Stimulated activated CD4-positive, alpha-beta T cell treated with anti-CD3 and anti-CD28 coated beads, Interleukin-12 subunit alpha, Interleukin-12 subunit beta, amount 100 ng/mL, for 4 hours (primary cell): ENCODE measurements around the gene CRYBG2.
A peak's percentile ranks its signal among the peaks of the same experiment; 100 is the strongest.

Source experiments
- DNase-seq: peaks from one replicate; pipeline ENCODE4 v3.0.0-alpha.2; 2020

Gene CRYBG2

DNA sequence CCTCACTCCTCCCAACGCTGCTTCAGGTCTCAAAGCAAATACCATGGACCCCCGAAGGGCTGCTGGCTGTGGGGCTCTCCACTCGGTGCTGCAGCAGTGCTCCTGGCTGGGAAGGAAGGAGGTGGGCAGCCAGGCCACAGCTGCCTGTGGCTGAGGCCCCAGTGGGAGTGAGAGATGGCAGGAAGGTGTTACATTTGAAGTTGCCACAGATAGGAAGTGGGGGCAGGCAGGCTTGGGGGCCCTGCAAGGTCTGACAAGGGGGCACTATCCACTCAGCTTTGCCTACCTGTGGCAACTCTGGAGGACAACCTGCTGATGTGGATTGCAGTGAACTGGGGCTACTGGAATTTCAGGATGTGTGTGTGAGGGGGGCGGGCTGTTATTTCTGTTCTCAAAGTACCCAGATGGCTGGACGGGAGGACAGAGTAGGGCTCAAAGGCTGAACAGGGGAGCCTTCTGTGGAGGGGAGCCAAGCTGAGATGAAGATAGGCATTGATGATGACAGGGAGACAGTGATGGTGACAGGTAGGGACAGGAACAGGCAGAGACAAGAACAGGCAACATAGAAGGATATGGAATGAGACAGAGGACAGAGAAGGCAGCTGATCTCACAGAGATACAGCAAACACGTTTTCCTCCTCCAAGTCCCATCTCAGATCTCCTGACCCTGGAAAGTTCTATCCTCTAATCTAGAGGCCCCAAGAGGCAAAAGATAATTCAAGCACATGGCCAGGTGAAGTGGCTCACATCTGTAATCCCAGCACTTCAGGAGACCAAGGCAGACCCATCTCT is 16.9 kb upstream of the CRYBG2 start:
- no peak for DNase-seq

DNA sequence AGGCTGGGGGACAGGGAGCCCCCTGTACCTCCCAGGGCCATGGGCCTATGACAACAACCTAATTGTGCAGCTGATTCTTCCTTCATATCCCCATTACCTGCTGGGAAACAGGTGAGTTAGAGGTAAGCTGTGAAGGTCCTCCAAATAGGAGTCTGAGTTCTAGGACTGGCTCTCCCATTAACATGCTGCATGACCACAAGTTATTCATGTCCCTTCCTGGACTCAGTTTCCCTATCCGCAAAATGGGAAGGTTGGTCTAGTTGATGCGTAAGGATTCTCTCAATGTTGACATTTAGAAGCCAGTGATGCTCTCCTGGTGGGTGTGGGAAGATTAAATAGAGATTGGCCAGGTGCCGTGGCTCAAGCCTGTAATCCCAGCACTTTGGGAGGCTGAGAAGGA is 14.6 kb upstream of the CRYBG2 start:
- no peak for DNase-seq

DNA sequence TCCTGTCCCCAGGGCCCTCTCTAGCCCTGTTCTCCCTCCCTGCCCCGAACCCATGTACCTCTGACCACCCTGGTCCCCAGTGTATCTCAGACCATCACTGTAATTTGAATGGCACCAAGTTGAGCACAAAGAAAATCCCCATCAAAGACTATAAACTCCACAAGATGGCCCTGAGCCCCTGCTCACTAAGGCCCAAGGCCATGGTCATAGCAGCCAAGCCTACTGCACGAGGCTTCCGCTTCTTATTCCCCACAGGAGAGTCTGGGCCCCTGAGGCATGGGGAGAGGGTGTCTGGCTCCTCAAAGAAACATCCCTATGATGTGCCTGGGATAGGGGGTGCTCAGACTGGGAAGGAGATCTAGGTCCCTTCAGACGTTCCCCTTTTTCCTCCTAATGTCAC is 14.1 kb upstream of the CRYBG2 start:
- no peak for DNase-seq

DNA sequence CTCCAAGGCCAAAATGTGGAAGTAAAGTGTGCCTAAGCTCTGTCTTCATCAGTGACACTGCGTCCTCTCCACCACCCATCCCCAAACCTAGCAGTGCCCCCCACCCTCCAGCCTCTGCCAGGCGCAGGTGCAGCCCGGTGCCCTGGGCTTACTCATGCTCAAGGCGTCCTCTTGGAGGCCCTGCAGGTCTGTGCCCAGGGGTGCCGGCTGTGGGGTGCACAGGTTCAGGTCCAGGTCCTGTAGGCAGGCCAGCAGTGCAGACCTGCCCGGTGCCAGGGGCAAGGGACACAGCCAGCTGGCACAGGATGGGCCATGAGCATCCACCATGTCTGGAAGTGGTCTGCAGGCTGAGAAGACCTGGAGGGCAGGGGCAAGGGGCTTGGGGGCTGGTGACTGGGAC is 13.5 kb upstream of the CRYBG2 start:
- DNase-seq, result no peak

DNA sequence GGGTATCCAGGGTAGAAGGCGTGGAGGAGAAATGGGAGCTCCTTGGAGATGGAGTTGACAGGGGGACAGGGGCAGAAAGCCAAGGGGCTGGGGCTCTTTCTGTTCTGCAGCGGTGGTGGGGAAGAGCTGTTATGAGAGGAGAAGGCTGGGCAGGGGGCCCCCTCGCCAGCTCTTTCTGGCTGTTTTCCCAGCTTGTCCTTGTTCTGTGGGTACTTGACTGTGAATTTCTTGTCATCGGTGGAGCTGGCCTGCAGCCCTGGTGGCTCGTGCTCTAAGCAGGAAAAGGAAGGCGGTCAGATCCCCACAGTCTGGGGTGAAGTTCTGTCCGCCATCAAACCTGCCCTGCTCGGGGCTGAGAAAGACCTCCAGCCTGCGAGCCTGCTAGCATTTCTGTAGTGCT is 11.0 kb upstream of the CRYBG2 start:
- no peak for DNase-seq

DNA sequence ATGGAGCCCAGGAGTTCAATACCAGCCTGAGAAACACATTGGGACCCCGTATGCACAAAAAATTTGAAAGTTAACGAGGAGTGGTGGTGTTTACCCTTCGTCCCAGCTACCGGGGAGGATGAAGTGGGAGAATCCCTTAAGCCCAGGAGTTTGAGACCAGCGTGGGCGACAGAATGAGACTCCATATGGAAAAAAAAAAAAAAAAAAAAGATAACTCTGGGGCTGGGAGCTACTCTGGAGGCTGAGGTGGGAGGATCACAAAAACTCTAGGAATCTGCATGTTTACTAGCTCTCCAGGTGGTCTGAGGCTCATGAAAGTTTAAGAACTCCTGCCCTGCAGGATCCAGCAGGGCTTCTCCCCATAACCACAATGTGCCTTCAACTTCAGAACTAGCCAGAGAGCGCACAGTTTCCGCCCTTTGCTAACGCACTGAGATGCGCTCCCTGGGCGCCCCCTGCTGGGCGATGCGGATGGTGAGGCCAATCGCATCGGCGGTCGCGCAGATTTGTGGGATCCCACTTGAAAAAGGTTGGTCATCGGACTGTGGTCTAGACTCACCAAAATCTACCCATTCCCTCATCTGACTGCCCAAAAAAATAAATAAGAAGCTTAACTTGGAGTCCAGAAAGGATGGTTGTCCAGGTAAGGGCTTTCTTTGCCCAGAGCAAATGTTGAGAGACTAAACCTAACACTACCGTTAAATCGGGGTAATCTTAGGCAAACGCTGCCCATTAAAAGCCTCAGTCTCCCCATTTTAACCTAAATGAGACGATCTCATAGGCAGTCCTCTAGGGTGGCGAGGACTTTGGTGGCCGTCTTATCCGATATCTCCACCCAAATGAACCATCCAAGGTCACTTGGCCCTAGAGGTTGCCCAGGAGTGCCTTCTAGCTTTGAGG is 9.9 kb upstream of the CRYBG2 start:
- DNase-seq, result peak; percentile 84

DNA sequence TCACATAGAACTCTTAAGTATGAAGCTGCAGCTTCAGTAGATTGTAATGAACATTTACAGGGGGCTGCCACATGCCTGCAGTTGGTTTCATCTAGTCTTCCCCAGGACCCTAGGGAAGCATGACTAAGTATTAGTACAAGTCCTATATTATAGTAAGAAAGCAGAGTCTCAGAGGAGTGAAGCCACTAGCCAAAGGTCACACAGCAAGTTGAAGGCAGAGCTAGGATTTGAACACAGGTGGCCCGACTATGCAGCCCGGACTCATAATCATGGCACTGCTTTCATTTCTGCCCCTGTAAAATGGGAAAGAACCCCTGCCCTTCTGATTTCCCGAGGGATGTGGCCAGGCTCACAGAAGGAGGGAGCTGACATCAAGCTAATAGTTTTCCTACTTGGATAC is 8.4 kb upstream of the CRYBG2 start:
- no peak for DNase-seq

DNA sequence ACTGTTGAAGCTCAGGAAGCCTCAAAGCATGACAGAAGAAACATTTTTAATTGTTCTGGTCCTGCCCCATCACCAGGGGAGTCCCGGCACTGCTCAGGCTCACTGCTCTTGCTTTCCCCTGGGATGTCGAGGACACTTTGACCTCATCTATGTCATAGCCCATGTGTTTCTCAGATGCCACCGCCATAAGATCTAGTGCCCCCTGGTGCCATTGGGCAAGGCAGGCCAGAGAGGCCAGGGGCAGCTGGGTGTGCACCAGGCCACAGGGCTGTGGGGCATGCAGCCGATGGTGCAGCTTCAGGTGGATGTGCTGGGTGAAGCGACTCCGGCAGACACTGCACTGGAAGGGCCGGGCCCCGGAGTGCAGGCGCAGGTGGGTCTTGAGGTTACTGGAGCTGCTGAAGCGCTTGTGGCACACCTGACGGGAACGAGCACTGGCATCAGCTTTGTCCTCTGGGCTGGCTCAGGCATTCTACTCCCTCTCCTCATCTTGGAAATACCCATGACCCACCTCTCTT is 7.7 kb upstream of the CRYBG2 start:
- DNase-seq, result no peak

DNA sequence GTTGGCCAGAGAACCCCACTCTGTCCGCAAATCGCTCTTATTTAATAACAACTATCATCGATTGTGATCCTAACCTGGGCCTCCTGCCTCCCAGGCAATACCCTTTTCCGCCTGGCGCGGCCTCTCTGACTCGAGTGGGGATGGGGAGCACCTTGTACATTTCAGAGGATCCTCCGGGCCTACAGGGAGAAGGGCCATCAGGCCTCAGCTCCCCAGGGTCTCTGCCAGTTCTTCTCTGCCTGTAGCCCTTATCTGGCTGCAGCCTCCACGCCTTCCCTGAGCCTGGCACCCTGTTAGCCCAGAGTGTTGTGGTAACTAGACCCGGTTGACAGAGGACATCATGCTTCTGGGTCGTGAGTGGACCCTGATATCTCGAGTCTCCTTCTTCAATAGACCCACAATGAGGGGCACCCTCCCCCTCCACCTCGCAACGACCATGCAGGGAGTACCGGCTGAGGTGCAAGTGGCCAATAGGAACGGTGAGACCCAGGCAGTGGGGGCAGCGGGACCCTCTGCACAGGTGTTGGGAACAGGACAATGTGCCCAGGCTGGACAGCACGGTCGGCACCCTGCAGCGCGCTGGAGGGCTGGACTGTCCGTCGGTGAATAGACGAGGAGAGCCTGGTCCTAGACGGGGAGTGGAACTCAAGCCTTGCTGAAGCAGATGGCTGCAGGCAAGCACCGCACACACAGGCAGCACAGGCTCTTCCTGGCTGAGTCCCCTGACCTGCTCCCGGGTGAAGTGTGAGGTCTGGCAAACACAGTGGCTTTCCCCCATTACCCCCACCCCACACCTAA is 7.1 kb upstream of the CRYBG2 start:
- DNase-seq, result no peak

DNA sequence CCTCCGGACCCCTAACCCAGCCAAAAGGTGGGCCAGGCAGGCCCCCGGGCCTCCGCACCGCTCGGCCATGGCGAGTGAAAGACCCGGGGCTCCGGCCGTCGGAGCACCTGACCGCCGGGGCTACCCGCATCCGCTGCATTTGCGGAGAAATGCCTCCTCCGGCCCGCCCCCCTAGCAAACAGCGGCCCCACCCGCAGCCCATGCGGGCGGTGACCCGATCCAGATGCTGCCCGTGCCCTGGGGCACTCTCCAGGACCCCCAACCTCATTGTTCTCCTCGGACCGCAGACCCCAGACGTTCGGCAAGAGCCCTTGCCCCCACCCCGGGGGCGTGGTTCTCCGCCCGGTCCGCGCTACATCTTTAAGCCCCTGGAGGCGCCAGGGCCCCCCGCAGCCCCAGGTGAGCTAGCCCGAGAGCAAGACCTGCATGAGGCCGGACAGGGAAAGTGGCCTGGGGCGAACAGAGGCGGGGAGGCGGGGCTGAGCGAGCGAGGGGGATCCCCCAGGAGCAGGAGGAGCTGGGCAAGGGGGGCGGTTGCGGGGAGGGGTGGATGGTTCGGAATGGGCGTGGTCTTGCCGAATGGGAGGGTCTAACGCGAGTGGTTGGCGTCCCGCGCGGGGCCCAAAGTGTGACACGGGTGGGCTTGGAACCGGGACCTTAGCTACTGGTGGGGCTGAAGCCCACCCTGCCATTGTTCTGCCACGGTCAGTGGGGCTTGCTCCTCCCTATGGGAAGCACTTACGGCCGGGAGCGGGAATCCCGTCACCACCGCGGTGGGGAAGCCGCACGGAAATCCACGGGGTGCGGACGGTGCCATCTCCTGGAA is 6.3 kb upstream of the CRYBG2 start:
- peak; percentile 49 for DNase-seq

DNA sequence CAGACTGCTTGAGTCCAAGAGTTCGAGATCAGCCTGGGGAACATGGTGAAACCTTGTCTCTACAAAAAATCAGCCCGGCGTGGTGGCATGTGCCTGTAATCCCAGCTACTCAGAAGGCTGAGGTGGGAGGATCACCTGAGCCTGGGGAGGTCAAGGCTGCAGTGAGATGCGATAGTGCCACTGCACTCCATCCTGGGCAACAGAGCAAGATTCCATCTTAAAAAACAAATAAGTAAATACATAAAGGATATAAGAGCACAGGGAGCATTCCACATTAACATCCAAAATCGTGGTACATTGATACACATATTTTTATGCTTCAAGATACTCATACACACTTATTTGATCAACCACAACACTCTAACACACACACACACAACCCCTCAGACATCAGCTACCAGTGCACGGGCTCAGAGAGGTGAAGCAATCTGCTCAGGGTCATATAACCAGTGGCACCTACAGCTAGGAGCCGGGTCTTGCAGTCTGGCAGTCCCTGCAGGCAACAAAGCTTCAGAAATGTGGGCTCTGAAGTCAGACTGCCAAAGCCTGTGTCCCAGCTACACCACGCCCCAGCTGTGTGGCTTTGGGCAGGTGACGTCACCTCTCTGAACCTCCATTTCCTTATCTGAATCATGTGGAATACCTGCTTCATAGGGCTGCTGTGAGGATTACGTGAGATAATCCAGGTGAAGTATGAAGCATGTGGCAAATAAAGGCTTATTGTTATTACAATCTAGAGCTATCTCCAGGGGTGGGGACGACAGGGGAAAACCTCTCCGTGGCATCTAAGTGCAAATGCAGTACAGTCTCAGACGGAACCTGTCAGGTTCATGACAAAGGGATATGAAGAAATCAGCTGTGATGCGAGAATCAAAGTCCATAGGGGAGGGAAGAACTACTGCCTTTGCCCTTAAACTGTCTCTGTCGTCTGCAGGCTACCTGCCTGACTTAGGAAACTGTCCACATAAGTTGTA is 4.8 kb upstream of the CRYBG2 start:
- DNase-seq, result peak; percentile 31

DNA sequence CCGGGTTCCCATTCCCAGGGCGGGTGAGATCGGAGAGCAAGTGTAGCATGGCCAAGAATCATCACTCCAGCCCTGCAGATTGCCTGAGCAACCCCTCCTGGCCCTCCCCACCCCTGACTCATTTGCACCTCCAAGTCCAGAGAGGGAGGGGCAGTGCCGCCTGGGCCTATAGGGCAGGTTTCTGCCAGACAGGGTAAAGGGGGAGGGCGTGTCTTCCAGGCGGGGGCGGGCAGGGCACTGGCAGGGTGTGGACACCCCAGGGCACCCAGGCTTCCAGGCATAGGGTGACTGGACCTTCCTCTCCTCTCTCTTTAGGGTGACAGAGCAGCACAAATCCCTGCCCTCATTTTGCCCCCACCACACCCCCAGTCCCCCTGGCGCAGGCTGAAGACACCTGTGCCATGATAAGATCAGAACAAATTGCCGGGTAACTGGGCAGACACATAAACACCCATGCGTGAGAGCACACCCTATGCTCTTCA is 3.2 kb upstream of the CRYBG2 start:
- DNase-seq, result no peak

DNA sequence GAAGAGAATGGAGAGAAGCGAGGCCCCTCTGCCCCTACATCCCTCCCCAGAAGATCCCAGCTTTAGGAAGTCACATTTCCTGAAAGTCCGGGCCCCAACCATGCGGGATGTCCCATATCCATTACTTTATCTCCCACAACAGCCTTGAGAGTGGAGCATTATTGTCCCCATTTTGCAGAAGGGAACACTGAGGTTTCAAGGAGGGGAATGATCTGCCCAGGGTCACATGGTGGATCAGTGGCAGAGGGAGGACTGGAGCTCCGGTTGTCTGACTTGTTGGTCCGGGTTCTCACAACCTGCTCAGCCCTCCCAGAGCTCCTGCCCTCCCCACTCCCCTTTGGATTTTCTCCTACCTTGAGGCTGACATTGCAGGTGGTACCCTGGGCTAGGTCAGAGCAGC is 2.2 kb upstream of the CRYBG2 start:
- DNase-seq, result no peak

DNA sequence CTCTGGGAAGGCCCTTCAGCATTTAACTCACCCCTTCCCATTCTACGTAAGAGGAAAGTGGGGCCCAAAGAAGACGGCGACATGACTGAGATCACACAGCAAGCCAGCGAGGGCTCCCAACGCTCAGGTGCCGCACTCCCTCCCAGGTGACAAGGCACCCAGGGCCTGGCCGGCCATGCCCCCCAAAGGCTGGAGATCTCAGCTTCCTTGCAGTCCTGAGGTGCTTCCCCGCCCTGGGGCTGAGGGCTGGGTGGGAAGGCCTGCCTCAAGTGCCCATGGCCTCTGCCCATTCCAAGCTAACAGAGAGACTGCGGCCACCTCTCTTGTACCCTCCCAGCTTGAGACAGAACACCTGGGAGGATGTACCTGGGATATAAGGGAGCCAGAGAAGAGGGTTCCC is 1.0 kb upstream of the CRYBG2 start:
- no peak for DNase-seq

DNA sequence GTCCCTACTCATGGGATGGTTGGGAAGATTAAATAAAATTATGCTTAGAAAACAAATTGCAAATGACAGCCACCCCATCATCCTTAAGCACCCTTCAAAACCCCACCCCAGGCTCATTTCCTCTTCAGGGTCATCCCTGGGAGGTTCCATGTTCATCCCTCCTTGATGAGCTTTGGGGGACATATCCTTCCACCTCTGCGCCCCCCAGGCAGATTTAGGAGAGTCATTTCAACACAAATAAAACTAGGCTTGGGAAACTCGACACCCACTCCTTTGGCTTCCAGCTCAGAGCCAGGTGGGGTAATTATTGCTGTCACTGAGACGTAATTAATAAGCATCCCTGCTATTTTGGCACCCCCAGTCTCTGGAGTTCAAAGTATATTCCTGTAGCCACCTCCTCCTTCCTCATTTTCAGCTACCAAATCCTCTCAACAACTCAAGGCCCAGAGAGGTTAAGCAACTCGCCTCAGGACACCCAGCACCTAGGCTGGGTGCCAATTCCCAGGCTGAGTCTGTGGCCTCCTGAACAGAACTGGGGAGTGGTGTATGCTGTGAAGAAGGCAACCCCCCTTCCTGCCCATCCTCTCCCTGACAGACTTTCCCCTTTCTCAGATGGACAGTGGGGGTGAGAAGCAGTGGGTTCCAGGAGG is 595 bp downstream of the CRYBG2 start:
- no peak for DNase-seq

DNA sequence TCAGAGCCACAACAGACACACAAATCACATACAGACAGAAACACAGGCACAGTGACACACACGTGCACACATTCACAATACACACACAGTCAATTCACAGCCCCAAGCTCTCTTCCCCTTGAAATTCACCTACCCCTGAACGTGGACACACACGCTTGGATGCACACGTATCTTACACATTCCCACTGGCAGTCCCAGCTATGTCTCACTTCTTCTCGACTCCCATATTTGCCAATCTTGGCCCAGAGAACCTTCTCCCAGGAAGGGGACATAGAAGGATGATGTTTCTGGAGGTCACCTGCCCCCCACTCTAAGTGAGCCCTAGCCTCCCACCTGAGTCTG is 1.6 kb downstream of the CRYBG2 start:
- no peak for DNase-seq

DNA sequence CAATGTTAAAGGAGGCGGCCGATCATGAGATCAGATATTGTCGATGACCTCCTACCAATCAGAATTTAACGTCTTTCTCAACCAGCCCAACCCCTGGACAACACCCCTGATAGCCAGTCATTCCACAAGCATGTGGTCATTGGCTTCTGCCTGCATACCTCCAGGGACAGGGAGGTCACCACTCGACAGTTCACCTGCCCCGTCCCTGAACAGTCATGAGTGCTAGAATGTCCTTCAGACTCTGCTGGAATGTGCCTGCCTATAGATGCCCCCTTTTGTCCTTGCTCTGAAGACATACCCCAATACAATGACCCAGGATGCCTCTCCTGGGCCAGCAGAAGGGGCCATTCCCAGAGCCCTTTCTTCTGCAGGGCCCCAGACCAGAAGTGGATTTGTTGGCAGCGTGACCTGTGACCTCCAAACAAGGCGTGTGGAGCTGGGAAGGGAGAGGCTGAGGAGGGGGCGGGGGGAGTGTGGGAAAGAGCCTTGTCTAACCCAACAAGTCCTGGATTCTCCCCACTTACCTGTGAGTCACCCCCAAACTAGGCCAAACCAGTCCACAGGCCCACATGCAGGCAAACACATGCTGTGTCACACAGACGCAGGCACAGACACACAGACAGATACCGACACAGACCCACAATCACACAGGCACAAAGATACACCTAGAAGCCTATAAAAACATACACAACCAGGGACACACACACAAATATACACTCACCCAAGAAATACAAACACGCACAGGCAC is 2.2 kb downstream of the CRYBG2 start:
- DNase-seq, result no peak

DNA sequence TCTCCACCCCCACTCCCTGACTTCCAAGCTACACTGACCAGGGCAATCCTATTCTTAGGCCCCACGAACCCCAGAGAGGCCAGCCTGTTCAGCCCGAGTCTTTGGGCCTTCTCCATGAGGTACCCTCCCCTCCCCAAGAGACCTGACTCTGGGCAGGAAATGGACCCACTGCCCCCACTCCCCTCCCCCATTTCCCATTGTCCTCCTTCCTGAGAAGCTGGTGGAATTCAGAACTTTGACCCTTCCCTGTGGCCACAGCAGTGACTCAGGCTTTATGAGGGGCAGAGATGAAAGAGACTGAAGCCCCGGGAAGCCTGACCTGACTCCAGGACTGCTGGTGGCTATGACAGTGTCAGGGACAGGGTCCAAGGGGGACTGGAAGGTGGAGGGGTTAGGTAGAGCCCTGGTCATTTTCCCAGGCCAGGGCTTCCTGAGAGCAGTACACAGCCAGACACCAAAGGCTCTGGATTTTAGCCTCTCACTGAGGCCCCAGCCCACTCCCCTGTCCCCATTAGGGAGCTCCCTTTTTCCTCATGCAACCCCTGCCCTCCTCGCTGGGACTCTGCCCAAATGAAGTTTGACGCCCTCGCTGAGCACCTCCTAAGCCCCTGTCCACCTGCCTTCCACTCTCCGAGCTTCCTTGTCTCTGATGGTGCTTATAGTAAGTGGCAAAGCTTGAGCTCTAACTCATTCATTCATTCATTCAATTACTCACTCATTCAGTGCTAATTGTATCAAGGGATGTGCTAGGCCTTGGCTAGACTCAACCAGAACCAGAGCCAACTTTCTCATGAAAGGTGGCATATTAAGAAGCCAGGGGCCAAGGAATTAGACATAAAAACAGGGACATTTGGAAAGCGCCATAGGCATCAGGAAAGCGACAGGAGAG is 3.0 kb downstream of the CRYBG2 start:
- no peak for DNase-seq

DNA sequence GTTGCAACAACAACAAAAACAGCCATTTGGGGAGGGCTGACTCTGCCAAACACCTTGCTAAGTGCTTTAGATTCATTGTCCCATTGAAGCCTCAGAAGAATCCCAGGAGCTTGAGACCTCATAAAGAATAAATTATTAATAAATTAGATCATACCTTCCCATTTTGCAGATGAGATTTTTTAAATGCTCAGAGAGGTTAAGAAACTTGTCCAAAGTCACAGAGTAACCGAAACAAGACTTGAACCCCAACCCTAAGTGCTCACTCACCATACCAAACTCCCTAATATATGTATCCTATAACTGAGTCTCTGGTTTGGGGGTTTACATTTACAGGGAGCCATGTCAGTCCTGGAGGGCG is 3.6 kb downstream of the CRYBG2 start:
- no peak for DNase-seq
